ENCODE data around the gene CBFA2T3. TPM values are rescaled to one million over a fixed set of nuclear protein-coding genes. Genes with fewer than 3 reads are reported as not detected.

Gene CBFA2T3
- not detected in 2 replicates for total RNA-seq

GRCh38 chr16:88977018-88977811 lies at the start of gene CBFA2T3:
TSS of gene CBFA2T3 (minus strand) at chr16:88977207. CDS start at chr16:88976807, 400 bp downstream.

GRCh38 chr16:88866151-88866920 lies 110.7 kb downstream of the CBFA2T3 start, which contains the start of gene PABPN1L:
TSS of gene PABPN1L (minus strand) at chr16:88866660. CDS start at chr16:88866606, 54 bp downstream.

GRCh38 chr16:88856828-88857727 lies 119.9 kb downstream of the CBFA2T3 start, which contains the start of the genes GALNS and TRAPPC2L:
TSS of gene GALNS (minus strand) at chr16:88856947. CDS start at chr16:88856877, 70 bp downstream.
TSS of gene TRAPPC2L (plus strand) at chr16:88857127. CDS start at chr16:88857151, 24 bp downstream.

Other genes with a start within 250 kb of the CBFA2T3 start
- gene PIEZO1, start 192.0 kb downstream of the CBFA2T3 start, total RNA-seq = 232 and 251 TPM in 2 replicates
- 2.5 and 7.3 TPM in 2 replicates for gene CDT1, start 173.4 kb downstream of the CBFA2T3 start, total RNA-seq
- gene APRT, start 165.3 kb downstream of the CBFA2T3 start, total RNA-seq = 251 and 258 TPM in 2 replicates
- gene GALNS, start 120.3 kb downstream of the CBFA2T3 start, total RNA-seq = 38.1 and 38.2 TPM in 2 replicates
- 41.5 TPM in 2 replicates for gene TRAPPC2L, start 120.1 kb downstream of the CBFA2T3 start, total RNA-seq
- not detected in 2 replicates for gene PABPN1L, start 110.5 kb downstream of the CBFA2T3 start, total RNA-seq
- gene ACSF3, start 116.6 kb upstream of the CBFA2T3 start, total RNA-seq = 24.6 and 30.3 TPM in 2 replicates
- 0.16 and 0.36 TPM in 2 replicates for gene CDH15, start 194.5 kb upstream of the CBFA2T3 start, total RNA-seq
- 13.5 and 22.8 TPM in 2 replicates for gene SLC22A31, start 223.3 kb upstream of the CBFA2T3 start, total RNA-seq
- 7.4 and 14.3 TPM in 2 replicates for gene ZNF778, start 240.5 kb upstream of the CBFA2T3 start, total RNA-seq